ENCODE data around the gene NFX1.

Gene NFX1

GRCh38 chr9:33290247-33291030, at the start of gene NFX1 (continued):
- TF ChIP-seq ZBTB44 (tag by site-specific recombination; IDR thresholded peaks at IDR 0.05): no peak
- TF ChIP-seq ZNF18 (tag by site-specific recombination; IDR thresholded peaks at IDR 0.05): no peak
- TF ChIP-seq ZBTB10 (tag by site-specific recombination; IDR thresholded peaks at IDR 0.05): no peak
- TF ChIP-seq ZNF747 (tag by site-specific recombination; IDR thresholded peaks at IDR 0.05): no peak
- TF ChIP-seq ZNF398 (tag by site-specific recombination; IDR thresholded peaks at IDR 0.05): no peak
- no peak for TF ChIP-seq ZNF768 (tag by site-specific recombination; IDR thresholded peaks at IDR 0.05)
- TF ChIP-seq ZNF148 (tag by site-specific recombination; IDR thresholded peaks at IDR 0.05; ENCODE audit: borderline replicate concordance): no peak
- no peak for TF ChIP-seq ZNF26 (tag by site-specific recombination; IDR thresholded peaks at IDR 0.05)
- no peak for TF ChIP-seq SALL2 (tag by site-specific recombination; IDR thresholded peaks at IDR 0.05; ENCODE audit: borderline replicate concordance)
- TF ChIP-seq YY2 (tag by site-specific recombination; IDR thresholded peaks at IDR 0.05): peak; percentile 69
- TF ChIP-seq ZNF530 (tag by site-specific recombination; IDR thresholded peaks at IDR 0.05; ENCODE audit: low read depth): no peak
- TF ChIP-seq ZNF658 (tag by site-specific recombination; IDR thresholded peaks at IDR 0.05): no peak
- TF ChIP-seq ZNF37A (tag by site-specific recombination; IDR thresholded peaks at IDR 0.05): no peak
- TF ChIP-seq ZNF626 (tag by site-specific recombination; IDR thresholded peaks at IDR 0.05): no peak
- TF ChIP-seq ZNF449 (tag by site-specific recombination; IDR thresholded peaks at IDR 0.05): 0 out of 2 replicates have a peak, but pooled peaks have one; percentile 34
- TF ChIP-seq GFI1B (tag by site-specific recombination; IDR thresholded peaks at IDR 0.05): no peak
- peak; percentile 83 for TF ChIP-seq ZFHX2 (tag by site-specific recombination; conservative IDR thresholded peaks at IDR 0.05)
- no peak for TF ChIP-seq TSHZ1 (tag by site-specific recombination; IDR thresholded peaks at IDR 0.05; ENCODE audit: borderline replicate concordance)
- 0 out of 2 replicates have a peak, but pooled peaks have one; percentile 8 for TF ChIP-seq ZNF843 (tag by site-specific recombination; IDR thresholded peaks at IDR 0.05)
- no peak for TF ChIP-seq KLF10 (tag by site-specific recombination; IDR thresholded peaks at IDR 0.05)
- no peak for TF ChIP-seq ZSCAN23 (tag by site-specific recombination; IDR thresholded peaks at IDR 0.05)
